ENCODE results near the gene JPH4.
"Not testable (repeated sequence)": the region's sequence is repeated elsewhere in the genome, so short reads cannot be mapped to it uniquely, and the experiment has no call there.

The JPH4 gene

DNA sequence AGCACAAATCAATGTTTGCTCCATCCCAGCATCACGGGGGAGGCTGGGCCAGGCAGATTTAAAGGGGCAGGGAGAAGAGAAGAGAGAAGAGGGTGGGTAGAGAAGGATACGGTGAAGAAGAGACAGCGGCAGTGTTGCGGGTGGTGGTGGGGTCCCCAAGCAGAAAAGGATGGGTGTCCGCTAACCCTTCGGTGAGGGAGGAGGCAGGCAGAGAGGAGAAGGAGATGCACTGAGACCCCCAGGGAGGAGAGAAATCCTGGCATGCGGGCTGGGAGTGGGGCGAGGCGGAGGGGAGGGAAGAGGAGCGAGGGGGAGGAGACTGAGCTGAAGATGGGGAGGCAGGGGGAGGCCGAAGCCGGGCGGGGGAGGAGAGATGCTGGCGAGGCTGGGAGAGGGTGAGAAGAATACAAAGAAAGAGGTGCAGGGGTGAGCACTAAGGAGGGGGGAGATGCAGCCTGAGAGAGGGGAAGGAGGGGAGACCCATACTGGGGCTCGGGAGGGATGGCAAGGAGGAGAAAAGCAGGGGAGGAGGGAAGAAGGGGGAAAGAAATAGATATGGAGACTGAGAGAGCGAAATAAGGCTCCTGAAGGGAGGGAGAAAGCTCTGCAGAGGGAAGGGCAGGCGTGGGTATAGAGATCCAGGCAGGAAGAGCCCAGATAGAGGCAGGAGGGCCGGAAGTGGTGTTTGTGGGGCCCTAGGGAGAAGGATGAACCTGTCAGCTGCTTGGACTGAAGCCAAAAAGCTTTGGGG lies at the start of gene JPH4:
JPH4 (minus strand) TSS at position 231 of the 751 bp plus-strand sequence. CDS start 1,337 bp downstream, outside the sequence.
- peak; percentile 43 for DNase-seq

- DNase-seq = no peak
These were observed 49.4 kb upstream of the JPH4 start for GRCh38 chr14:23627961-23628360.

DNA sequence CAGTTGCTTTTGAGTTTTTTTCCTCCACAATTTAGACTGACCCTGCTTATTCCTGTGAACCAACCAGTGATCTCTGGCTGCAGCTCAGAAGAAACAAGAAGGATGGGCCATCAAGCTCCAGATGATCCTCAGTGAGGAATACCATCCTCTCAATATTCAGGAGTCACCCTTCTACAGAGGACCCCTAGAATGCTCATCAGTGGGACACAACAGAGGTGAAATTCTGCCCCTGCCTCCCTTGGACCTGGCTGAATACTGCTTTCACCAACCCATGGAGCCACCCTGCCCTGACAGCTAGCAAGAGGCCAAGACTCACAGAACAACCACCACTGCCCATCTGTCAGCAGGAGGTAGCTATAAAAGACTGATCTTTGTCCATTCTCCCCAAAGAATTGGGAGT lies 48.4 kb upstream of the JPH4 start:
- no peak for DNase-seq

GRCh38 chr14:23624830-23625404 lies 46.3 kb upstream of the JPH4 start:
- no peak for DNase-seq

GRCh38 chr14:23623962-23624361 lies 45.4 kb upstream of the JPH4 start:
- no peak for DNase-seq

DNA sequence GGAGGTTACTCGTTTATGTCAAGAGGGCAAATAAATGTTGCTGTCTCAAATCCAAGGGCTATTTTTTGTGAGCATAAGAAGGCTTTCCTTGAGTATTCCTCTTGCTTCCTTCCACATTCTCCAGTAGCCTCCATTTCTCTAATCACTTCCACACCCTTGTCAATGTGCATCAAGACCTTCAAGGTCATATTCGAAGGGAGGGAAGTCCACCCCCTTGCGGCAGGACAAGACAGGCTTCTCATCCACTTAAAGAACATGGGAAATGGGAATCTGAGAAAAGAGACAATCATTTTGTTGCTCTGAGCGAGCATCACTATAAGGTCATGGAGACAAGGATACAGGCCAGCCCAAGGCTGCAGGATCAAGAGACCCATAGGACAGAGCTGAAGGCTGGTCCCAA lies 44.4 kb upstream of the JPH4 start:
- no peak for DNase-seq

DNA sequence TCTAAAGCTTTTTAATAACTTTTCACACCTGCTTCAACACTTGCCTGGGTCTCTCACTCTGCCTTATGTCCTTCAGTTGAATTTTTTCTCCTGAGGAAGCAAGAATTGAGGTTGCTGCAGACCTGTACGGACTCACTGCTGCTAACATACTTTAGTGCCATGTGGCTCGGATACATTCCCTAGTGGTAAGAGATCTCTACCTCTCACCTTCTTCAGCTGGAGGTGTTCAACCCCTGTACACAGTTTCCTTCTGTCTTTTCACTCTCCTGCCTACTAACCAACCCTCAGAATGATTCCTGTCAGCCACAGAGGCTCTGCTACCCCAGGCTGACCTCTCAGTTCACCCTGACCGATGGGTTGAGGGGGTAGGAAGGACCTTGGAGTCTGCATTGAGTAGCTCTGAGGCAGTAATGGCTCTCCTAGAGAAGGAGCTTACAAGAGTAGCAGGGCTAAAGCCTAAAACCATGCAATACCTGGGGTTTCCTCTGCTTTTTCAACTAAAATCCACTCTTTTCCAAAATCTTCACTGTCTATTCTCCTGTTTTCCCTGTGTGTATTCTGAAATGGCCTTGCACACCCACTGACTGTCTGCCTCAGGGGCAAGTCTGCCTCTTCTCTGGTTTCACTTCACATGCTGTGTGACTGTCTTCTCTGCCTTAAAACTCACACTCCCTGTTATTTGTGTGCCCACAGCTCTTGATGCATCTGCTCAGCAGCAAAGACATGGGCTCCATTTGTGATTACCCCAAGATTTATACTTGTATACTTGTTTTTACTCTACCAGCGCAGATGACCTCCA lies 43.5 kb upstream of the JPH4 start:
- DNase-seq = no peak

- DNase-seq = no peak
These were observed 42.8 kb upstream of the JPH4 start for GRCh38 chr14:23621204-23621931.

DNA sequence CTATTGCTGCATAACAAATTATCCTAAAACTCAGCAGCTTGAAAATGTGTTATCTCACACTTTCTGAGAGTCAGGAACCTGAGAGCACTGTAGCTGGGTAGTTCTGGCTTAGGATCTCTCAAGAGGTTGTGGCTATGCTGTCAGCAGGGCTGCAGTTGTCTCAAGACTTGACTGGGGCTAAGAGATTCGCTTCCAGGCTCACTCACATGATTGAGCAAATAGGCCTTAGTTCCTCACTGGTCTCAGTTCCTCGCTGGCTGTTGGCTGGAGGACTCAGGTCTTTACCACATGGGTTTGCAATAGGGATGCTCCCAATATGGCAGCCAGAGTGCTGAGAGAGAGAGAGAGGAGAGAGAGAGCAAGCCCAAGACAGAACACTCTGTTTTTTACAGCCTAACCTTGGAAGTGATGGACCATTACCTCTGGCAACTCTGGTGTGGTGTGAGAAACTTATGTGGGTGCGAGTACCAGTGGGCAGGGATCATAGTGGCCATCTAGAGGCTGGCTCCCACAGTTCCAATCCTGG lies 41.6 kb upstream of the JPH4 start:
- no peak for DNase-seq

DNA sequence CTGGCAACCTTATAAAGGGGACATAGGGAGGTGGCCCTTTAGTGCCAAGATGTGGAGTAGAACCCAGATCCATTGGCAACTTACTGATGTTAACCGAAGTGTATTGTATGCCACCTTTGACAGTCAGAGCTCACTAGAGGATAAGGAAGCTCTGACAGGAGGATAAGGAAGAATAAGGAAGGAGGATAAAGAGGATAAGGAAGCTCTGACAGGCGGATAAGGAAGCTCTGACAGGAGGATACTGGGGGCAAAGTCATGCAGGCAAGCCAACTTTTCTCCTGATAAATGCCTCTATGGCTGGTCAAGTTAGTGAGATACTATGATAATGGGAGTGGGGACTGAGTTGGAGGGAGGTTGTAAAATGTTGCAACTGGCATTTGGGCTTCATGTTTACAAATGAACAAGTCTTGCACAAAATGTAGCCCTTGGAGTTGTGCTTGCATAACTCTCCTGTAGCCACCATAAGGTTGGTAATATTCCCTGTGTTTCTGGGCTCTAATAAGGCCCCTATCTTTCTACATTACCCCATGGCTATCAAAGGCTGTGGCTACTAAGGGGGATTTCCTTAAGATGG lies 39.9 kb upstream of the JPH4 start:
- no peak for DNase-seq

DNA sequence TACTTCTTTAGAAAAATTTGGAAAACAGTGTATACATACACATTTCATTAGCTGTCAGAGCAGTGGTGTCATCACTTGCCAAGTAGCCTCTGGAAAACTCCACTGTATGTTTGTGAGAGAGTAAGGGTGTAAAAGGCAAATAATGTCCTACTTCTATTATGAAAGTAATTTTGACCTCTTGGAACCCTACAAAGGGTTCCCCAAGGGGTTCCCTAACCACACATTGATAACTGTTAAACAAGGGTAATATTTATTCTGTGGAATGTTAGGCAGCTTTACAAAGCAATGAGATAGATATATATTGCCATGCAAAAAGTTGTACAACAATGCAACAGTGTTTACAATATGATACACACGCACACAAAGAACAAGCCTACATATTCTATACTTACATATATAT lies 38.9 kb upstream of the JPH4 start:
- no peak for DNase-seq

GRCh38 chr14:23615856-23616255 lies 37.3 kb upstream of the JPH4 start:
- no peak for DNase-seq

DNA sequence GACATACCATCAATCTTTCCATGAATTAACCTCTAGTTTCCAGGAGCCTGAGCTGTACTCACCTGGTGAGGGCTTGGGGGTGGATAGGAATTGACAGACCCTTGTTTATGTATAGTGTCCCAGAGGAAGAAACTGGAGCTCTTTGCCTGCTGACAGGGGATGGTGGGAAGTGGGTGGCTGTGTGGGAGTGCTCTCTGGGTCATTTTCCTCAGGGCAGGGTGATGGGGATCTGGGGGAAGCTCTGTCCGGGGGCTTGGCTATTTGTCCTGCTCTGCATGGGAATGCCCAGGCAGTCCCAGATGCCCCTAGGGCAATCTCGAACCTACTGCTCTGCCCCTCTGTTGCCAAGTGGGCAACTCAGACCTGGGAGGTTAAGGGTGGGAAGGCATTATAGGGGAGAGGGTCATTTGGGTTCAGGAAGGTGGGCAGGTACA lies 35.8 kb upstream of the JPH4 start:
- no peak for DNase-seq

DNA sequence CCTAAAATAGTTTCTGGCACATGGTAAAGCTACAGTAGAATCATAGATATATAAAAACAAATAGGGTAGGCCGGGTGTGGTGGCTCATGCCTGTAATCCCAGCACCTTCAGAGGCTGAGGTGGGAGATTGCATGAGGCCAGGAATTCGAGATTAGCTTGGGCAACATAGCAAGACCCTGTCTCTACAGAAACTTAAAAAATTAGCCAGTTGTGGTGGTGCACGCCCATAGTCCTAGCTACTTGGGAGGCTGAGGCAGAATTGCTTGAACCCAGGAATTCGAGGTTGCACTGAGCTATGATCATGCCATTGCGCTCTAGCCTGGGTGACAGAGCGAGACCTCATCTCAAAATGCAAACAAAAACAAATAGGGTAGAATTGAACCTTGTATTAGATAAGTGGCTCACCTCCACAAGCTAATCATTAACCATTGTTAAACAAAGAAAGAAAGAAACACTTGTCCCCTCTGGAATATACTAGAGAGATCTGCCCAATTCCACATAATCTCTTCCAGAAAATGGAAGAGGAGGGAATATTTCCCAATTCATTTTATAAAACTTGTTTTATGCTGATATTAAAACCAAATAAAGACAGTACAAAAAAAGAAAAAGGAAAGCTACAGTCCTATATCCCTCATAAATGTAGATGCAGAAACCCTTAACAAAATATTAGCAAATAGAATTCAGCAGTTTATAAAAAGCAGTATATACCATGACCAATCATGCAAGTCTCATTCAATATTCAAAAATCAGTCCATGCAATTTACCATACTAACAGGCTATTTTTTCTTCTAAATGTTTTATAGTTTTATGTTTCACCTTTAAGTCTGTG lies 34.9 kb upstream of the JPH4 start:
- no peak for DNase-seq

- no peak for DNase-seq
These were observed 34.2 kb upstream of the JPH4 start for GRCh38 chr14:23612802-23613201.

GRCh38 chr14:23612354-23612732 lies 33.8 kb upstream of the JPH4 start:
- no peak for DNase-seq

DNA sequence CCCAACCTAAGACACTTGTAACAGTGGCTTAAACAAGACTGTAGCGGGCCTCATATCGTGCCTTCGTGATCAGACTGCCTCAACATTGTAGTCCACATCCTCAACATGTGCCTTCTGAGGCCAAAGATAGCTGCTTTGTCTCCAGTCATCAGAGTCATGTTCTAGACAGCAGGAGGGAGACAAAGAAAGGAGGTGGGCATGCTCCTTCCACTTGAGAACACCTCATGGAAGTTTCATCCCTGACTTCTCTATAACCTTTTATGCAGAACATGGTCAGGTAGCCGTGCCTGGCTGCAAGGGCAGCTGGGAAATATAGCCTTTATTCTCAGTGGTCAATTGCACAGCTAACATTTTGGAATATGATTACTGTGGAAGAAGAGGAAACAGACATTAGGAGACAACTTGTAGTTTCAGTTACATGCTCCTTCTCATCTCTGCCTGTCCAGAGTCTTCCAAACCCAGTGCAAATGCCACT lies 32.3 kb upstream of the JPH4 start:
- DNase-seq = no peak

DNA sequence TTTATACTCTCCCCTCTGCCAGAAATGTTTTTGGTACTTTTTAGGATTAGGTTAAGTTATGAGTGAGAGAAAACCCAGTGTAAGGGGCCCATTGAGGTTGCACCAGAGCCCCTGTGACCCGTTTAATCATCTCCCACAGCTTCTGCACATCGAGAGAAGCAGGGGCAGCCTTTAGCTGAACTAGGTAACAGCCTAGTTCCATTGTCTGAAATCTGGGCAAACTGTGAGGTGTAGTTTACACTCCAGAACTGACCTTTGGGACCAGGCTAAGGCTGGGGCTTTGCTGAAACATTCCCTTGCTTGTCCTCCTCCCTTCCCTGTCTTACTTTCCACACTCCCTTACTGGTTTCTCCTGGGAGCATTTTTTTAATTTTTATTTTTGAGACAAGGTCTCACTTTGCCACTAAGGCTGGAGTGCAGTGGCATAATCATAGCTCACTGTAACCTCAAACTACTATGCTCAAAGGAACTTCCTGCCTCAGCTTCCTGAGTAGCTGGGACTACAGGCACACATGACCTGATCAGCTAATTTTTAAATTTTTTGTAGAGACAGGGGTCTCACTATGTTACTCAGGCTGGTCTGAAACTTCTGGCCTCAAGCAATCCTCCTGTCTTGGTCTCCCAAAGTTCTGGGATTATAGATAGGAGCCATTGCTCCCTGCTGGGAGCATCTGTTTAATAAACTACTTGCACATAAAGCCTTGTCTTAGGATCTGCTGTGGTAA lies 31.7 kb upstream of the JPH4 start:
- no peak for DNase-seq

GRCh38 chr14:23609411-23610089 lies 31.0 kb upstream of the JPH4 start:
- not testable (repeated sequence) for DNase-seq

- no peak for DNase-seq
These were observed 30.4 kb upstream of the JPH4 start for GRCh38 chr14:23609001-23609400.
